Stimulated activated CD4-positive, alpha-beta T cell treated with anti-CD3 and anti-CD28 coated beads, Interleukin-4, amount 100 ng/mL, for 24 hours (primary cell): ENCODE results near the gene SOX6.
"Not testable (repeated sequence)": the region's sequence is repeated elsewhere in the genome, so short reads cannot be mapped to it uniquely, and the experiment has no call there.

Experiments used
- DNase-seq: peaks from one replicate; pipeline ENCODE4 v3.0.0-alpha.2; 2020

Gene SOX6

DNA sequence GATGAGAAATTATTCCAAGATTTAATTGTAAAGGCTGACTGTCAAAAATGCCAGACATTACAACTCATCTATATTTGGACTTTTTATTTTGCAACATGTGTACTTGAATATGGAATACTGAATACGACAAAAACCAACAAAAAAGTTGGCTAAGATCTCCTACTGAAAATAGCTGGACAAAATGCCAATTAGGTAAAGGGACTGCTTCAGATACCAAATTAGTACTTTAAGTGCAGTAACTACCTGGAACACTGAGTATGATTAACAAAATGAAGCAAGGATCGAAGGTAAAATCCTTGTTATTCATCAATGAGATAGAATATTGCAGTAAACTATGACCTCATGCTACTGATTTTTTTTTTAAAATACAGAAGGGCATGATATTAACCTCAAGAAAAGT, 173.8 kb downstream of the SOX6 start:
- DNase-seq = no peak

GRCh38 chr11:16180868-16181267, 175.5 kb downstream of the SOX6 start:
- no peak for DNase-seq

GRCh38 chr11:16179676-16180075, 176.7 kb downstream of the SOX6 start:
- no peak for DNase-seq

DNA sequence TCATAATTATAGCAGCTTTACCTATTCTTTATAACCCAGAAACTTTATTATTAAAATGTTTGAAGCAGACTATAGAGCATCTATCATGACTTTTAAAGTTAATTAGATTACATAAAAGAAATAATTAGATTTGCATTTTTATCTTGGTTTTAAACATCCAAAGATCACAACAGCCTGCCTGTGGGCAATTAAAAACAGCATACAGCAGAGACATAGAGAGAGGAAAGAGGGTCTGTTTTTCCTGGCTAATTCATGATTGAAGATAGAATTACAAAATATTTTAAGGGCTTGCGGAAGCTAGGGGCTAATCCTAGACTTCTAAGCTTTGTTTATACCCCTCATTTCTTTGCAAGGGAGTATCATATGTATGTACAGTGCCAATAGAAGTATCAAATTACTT, 178.1 kb downstream of the SOX6 start:
- no peak for DNase-seq

- DNase-seq = no peak
Observed at GRCh38 chr11:16177688-16178087, 178.7 kb downstream of the SOX6 start.

GRCh38 chr11:16173798-16174197, 182.5 kb downstream of the SOX6 start:
- DNase-seq = no peak

GRCh38 chr11:16171882-16172281, 184.5 kb downstream of the SOX6 start:
- no peak for DNase-seq

DNA sequence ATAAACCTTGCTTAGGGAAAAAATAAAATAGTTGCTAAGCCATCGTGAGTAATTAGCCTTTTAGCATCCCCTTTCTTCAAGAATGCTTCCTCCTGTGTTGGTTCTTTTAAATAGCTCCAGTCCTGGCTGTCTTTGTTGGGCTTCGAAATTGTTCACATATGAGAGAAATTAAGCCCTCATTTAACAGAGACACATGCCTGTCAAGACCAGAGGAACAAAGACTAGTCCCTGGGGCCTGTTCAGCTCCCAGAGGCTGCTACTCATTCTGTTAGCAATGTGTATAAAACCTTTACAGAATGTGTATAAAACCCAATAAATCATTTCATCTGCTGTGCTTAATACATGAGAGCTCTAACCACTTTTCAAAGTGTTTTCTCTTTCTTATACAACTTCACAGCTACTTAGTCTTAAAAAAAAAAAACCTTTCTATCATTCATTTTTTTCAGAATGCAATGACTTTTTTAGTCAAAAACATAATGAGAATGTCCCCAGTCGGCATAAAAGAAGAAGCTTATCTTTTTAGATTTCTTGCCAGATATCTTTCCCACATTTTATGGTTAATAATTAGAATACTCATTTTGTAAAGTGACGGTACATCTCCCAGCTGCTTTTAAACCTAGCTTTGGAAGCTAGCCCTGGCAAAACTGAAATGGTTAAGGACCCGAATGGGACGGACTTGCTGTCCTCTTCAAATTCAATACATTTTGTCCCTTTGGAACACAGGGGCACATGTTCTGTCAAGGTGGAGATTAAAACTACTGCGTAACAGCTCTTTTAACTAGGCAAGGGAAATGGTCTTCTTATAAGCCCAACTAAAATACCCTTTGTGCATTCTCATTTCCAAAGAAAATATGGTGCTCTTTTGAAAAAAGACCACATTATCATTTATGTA, 186.1 kb downstream of the SOX6 start:
- DNase-seq = no peak

- no peak for DNase-seq
Observed at GRCh38 chr11:16169541-16169940, 186.8 kb downstream of the SOX6 start.

GRCh38 chr11:16167706-16168487, 188.4 kb downstream of the SOX6 start:
- DNase-seq = no peak

DNA sequence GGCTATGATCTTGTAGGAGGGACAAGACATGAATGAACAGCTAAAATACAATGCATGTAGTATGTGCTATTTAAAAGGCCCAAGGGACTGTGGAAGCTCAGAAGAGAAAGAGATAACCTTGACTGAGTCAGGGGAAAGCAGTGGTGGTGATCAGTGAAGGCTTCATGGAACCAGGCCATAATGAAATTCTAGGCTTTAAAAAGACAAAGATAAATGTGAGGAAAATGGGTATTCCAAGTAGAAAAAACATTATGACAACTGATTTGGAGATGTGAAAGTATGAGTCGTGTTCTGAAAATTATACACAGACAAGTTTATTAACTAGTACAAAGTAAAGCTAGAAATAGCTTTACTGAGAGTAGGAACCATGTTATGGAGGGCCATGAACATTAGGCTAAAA, 189.8 kb downstream of the SOX6 start:
- DNase-seq = no peak

- no peak for DNase-seq
Observed at GRCh38 chr11:16160146-16160545, 196.2 kb downstream of the SOX6 start.

DNA sequence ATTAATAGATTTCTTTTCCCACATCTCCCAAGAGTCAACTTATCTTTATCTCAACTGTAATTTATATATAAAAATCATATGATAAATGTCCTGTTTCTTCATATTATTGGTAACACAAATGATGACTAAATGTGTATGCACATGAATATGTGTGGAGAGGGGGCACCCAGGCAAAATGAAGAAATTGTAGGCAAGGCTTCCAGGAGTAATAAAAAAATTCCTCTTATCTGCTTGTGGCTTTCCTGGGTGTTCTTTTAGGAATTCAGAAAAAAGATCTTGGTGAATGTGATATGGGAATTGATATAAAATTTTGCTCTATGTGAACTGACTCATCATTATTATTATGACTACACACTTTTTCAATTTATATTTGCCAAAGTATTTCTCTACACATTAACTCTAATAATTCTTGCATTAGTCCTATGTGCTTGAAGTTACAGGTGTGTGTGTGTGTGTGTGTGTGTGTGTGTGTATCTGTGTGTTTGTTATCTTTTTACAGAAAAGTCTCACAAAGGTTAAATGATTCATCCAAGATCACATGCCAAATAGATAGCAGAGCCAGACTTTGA, 197.8 kb downstream of the SOX6 start:
- no peak for DNase-seq

GRCh38 chr11:16157327-16157726, 199.0 kb downstream of the SOX6 start:
- no peak for DNase-seq

DNA sequence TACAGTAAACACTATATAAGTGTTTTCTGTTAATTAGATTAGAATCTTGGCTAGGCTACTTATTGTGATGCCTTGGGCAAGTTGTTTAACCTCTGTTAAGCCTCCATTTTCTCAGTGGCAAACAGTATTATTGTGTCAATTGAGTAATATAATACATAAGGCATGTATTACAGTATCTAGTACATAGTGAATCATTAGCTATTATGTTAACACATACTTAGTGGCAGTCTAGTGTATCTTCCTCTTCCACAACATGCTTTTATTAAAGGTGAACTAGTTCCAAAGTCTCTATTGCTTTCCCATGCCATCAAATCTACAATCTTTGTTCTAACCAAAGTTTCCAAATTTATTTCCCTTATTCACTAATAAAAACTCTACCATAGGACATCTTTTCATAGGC, 200.9 kb downstream of the SOX6 start:
- no peak for DNase-seq

DNA sequence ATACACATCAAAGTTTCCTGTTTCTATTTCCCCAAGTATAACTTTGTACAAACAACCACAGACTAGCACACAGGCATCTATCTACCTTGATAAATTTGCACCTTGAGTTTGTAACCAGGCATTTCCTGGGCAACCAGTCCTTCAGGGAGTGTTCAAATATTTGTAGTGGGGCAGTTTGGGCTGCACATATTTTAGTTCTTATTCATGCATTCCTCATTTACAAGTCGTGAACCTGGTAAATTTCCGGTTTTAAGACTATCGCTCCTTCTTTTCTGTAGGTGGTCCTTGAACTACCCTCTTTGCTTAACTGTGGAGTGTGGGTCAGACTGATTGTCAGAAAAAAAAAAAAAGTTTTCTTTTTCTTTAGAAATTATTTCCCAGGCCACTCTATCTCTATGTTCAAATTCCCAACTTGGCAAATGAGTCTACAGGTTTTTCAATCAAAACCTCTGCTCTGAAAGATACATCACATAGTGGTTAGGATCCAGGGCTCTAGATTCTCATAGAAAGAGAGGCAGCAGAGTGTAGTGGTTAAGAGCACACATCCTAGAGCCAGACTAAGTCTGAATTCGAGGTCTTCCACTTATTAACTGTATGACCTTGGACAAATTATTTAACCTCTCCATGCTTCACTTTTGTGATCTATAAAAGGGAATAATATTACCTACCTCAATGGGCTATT, 201.5 kb downstream of the SOX6 start:
- no peak for DNase-seq

DNA sequence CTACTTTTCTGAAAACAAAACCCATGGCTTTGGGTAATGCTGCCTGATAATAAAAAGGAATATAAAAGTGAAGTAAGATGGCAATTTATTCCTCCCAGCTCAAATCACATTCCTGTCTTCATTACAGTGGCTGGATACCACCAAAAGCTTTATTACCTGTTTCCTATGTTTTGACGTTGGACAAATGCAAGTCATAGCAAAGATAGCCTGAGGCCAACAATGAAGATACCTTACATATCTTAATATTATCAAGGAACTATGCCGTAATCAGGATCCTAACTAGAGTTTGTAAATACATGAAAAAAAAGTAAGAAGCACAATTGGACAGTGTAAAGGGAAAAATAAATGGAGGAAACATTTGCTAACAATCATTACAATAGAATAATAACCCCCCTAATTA, 202.4 kb downstream of the SOX6 start:
- no peak for DNase-seq

DNA sequence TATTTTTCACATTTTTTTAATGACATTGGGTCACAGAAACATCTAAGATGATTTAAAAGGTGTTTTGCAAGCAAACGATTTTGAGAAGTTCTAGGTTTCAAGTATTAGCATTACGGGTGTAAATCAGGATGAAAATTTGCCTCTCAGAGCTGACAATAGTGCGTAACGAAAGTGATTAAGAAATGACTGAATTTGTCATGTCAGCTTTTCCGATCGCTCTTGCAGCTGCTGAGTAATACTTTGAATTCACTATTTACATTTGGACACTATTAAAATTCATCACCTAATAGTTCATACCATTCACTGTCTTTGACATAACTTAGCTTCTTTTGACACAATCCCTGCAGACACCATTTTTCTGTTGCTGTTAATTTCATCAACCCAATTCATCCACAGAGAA, 205.2 kb downstream of the SOX6 start:
- no peak for DNase-seq

- no peak for DNase-seq
Observed at GRCh38 chr11:16149476-16149875, 206.9 kb downstream of the SOX6 start.

GRCh38 chr11:16148301-16148931, 207.9 kb downstream of the SOX6 start:
- no peak for DNase-seq

- DNase-seq = not testable (repeated sequence)
Observed at GRCh38 chr11:16146980-16147379, 209.4 kb downstream of the SOX6 start.

GRCh38 chr11:16141614-16142013, 214.7 kb downstream of the SOX6 start:
- DNase-seq = not testable (repeated sequence)

DNA sequence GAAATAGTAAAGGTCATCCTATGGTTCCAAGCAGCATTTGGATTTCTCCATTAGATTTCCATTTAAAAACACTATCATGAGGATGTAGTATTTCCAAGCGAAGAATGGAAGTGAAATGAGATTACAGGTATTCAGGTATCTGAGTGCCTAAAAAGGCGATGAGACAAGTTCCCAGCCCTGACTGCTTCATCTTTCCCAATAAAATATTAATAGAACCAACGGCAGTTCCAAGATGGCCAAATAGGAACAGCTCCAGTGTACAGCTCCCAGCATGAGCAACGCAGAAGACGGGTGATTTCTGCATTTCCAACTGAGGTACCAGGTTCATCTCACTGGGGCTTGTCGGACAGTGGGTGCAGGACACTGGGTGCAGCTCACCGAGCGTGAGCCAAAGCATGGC, 215.2 kb downstream of the SOX6 start:
- DNase-seq = not testable (repeated sequence)
